Measurements from ENCODE around the gene TSSK6. TPM values are rescaled to one million over a fixed set of nuclear protein-coding genes. Genes with fewer than 3 reads are reported as not detected.

Gene TSSK6
- total RNA-seq, 1 donor from 2014 or later, result 0.91 TPM

- DNase-seq (ENCODE audit: low read depth), result peak; percentile 94
Measured at GRCh38 chr19:19465436-19466070, 49.8 kb downstream of the TSSK6 start.

DNA sequence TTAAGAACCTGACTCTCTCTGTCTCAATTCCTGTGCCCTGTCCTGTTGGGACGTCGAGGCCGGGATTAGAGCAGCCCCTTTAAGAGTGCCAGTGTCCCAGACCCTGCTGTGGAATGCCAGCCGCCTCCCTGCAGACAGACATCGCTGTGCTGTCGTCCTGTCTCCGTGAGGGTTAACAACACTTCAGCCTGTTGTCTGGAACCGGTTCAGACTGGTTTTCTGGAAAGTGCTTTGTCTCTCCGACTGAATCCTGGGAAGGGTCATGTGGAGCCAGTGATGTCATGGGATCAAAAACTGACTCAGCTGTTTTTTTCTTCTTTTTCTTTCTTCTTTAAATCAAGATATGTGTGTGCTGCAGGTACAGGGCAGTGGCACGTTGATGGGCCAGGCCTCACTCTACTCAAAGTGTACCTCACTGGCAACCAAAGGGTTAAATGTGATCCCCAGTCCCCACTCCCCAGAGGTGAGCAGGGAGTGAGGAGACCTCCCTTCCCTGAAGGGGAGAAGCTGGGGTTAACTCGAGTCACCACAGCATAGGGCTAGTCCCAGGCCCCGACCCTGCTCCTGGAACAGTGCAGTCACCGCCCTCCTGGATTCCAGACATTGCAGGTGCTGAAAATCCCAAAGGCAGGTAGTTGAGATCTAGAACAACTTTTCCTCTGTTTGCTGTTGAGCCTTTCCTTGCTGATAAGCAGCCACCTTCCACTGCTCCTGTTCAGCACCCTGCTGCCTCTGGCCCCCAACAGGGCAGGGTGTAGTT is 50.8 kb downstream of the TSSK6 start:
- DNase-seq (ENCODE audit: low read depth), result peak; percentile 88

Other genes starting within 250 kb of the TSSK6 start
- gene TM6SF2, start 242.2 kb downstream of the TSSK6 start, total RNA-seq, result 0.13 and 0.21 TPM in 2 replicates
- 32.6 and 36.4 TPM in 2 replicates for gene SUGP1, start 195.0 kb downstream of the TSSK6 start, total RNA-seq
- 32.0 and 40.3 TPM in 2 replicates for gene MAU2, start 194.7 kb downstream of the TSSK6 start, total RNA-seq
- gene GATAD2A, start 109.9 kb downstream of the TSSK6 start, total RNA-seq, result 49.5 and 65.8 TPM in 2 replicates
- 18.0 and 46.5 TPM in 2 replicates for gene NDUFA13, start 677 bp upstream of the TSSK6 start, total RNA-seq
- 1.6 and 4.5 TPM in 2 replicates for gene YJEFN3, start 13.4 kb upstream of the TSSK6 start, total RNA-seq
- 0.26 and 0.62 TPM in 2 replicates for gene CILP2, start 22.7 kb upstream of the TSSK6 start, total RNA-seq
- gene PBX4, start 103.1 kb upstream of the TSSK6 start, total RNA-seq, result 1.1 and 1.8 TPM in 2 replicates
- gene LPAR2, start 112.7 kb upstream of the TSSK6 start, total RNA-seq, result 3.1 and 3.7 TPM in 2 replicates
- gene GMIP, start 128.1 kb upstream of the TSSK6 start, total RNA-seq, result 12.4 and 13.3 TPM in 2 replicates
- 102 and 113 TPM in 2 replicates for gene ATP13A1, start 148.1 kb upstream of the TSSK6 start, total RNA-seq
- gene ZNF101, start 153.3 kb upstream of the TSSK6 start, total RNA-seq, result 2.4 and 5.2 TPM in 2 replicates
- 5.4 and 5.6 TPM in 2 replicates for gene ZNF14, start 217.6 kb upstream of the TSSK6 start, total RNA-seq

Measured in myocyte (in vitro differentiated cells).